H1 (cell line): ENCODE measurements around the gene POLR2F. TPM values are rescaled to one million over a fixed set of nuclear protein-coding genes. Genes with fewer than 3 reads are reported as not detected.

Source experiments
- CTCF ChIA-PET: fragments of 300-600 bp; sonication (Branson Sonifier 250); formaldehyde crosslinking; loops from one replicate; lab custom pipeline; 2021; ENCODE audit not compliant: partially characterized antibody; lab: Charles Lee
- POLR2A ChIA-PET: fragments of 300-600 bp; sonication (Branson Sonifier 250); formaldehyde crosslinking; loops from one replicate; lab custom pipeline; 2021; ENCODE audit warnings: inconsistent platforms; ENCODE audit not compliant: partially characterized antibody; lab: Charles Lee
- DNase-seq, 2 experiments: peaks; one replicate each; pipeline versions ENCODE4 v3.0.0 to v3.0.0-alpha.2; 2010 to 2022; ENCODE audit warnings: low spot score in 2 of 2, low read depth in 1 of 2, mixed read lengths in 1 of 2
- FAIRE-seq: peaks from 2 replicates; lab custom pipeline; 2011; peaks lifted over from hg19 to GRCh38; lab: Jason Lieb, UNC
- H2AFZ ChIP-seq: 2 replicates; pipeline ENCODE4 v1.8.1; 2012; ENCODE audit warnings: low read length, inconsistent platforms
- H2AK5ac ChIP-seq: 2 replicates; pipeline ENCODE4 v1.6.1; 2013; ENCODE audit warnings: low read depth, low read length
- H2BK120ac ChIP-seq: replicated peaks from 2 replicates; pipeline ENCODE3; 2013; ENCODE audit warnings: low read depth, low read length, inconsistent platforms
- H2BK12ac ChIP-seq: 2 replicates; pipeline ENCODE4 v1.6.1; 2013; ENCODE audit warnings: low read depth, low read length
- H2BK15ac ChIP-seq: 2 replicates; pipeline ENCODE4 v1.6.1; 2013; ENCODE audit warnings: low read length
- H2BK20ac ChIP-seq: 2 replicates; pipeline ENCODE4 v1.6.1; 2013; ENCODE audit warnings: low read length
- H2BK5ac ChIP-seq: 2 replicates; pipeline ENCODE4 v1.6.1; 2013; ENCODE audit warnings: low read depth, low read length
- H3K14ac ChIP-seq: 2 replicates; pipeline ENCODE4 v1.6.1; 2013; ENCODE audit warnings: inconsistent platforms; ENCODE audit not compliant: insufficient read length
- H3K18ac ChIP-seq: 2 replicates; pipeline ENCODE4 v1.6.1; 2013; ENCODE audit warnings: low read length; ENCODE audit errors: extremely low read depth
- H3K23ac ChIP-seq: 2 replicates; pipeline ENCODE4 v1.6.1; 2013; ENCODE audit warnings: inconsistent platforms; ENCODE audit not compliant: insufficient read length
- H3K23me2 ChIP-seq: 2 replicates; pipeline ENCODE4 v1.6.1; 2013; ENCODE audit warnings: low read depth, low read length
- H3K27ac ChIP-seq: 2 replicates; pipeline ENCODE4 v1.6.1; 2011; ENCODE audit warnings: low read depth, low read length, inconsistent platforms
- H3K27me3 ChIP-seq, 4 experiments: replicated peaks in 1 of 4; 1 replicate in 1 of 4; 2 replicates in 3 of 4; pipeline versions ENCODE4 v1.6.1 to v1.8.1; 2011 to 2013; ENCODE audit warnings: low read length in 3 of 4, mild to moderate bottlenecking in 3 of 4, inconsistent platforms in 2 of 4, mixed read lengths in 2 of 4, moderate library complexity in 1 of 4; ENCODE audit not compliant: control insufficient read depth in 3 of 4, insufficient read depth in 3 of 4; ENCODE audit errors: extremely low read depth in 1 of 4
- H3K36me3 ChIP-seq, 4 experiments: 2 replicates each; pipeline versions ENCODE4 v1.6.1 to v1.8.1; 2011 to 2013; ENCODE audit warnings: mild to moderate bottlenecking in 4 of 4, low read length in 3 of 4, moderate library complexity in 2 of 4, control low read depth in 1 of 4, inconsistent platforms in 1 of 4; ENCODE audit not compliant: insufficient read depth in 4 of 4, control insufficient read depth in 2 of 4
- H3K4ac ChIP-seq: replicated peaks from 2 replicates; pipeline ENCODE3; 2013; ENCODE audit warnings: low read length, low read depth, mixed read lengths, inconsistent platforms; ENCODE audit not compliant: insufficient read length
- H3K4me1 ChIP-seq, 4 experiments: replicated peaks in 1 of 4; 1 replicate in 1 of 4; 2 replicates in 3 of 4; pipeline versions ENCODE4 v1.6.1 to v1.8.1; 2011 to 2013; ENCODE audit warnings: low read length in 3 of 4, inconsistent platforms in 2 of 4, mixed read lengths in 1 of 4; ENCODE audit not compliant: insufficient read depth in 4 of 4, control insufficient read depth in 3 of 4
- H3K4me2 ChIP-seq, 2 experiments: 2 replicates each; pipeline versions ENCODE4 v1.6.1 to v1.8.1; 2011 to 2013; ENCODE audit warnings: low read depth in 2 of 2, low read length in 2 of 2, control low read depth in 1 of 2, inconsistent platforms in 1 of 2, mild to moderate bottlenecking in 1 of 2; ENCODE audit not compliant: insufficient read depth in 1 of 2
- H3K4me3 ChIP-seq, 4 experiments: fragments of 200-600, 300-600 bp in 1 of 4; sonication (generic), shearing (Covaris generic), sonication (Bioruptor Twin) in 1 of 4; 2 replicates each; pipeline versions ENCODE4 v1.5.1 to v1.8.1; 2011 to 2016; ENCODE audit warnings: low read length in 4 of 4, low read depth in 3 of 4, control low read depth in 2 of 4, inconsistent platforms in 2 of 4, mild to moderate bottlenecking in 2 of 4, mixed read lengths in 1 of 4, moderate library complexity in 1 of 4; ENCODE audit not compliant: insufficient read depth in 2 of 4; ENCODE audit errors: extremely low read depth in 1 of 4
- H3K56ac ChIP-seq: replicated peaks from 2 replicates; pipeline ENCODE3; 2013; ENCODE audit warnings: low read depth, mild to moderate bottlenecking, mixed read lengths, low read length, inconsistent platforms; ENCODE audit not compliant: insufficient read length
- H3K79me1 ChIP-seq: 2 replicates; pipeline ENCODE4 v1.6.1; 2013; ENCODE audit warnings: low read depth, low read length, control low read depth
- H3K79me2 ChIP-seq, 2 experiments: 2 replicates each; pipeline versions ENCODE4 v1.6.1 to v1.8.1; 2012 to 2013; ENCODE audit warnings: low read length in 2 of 2, mild to moderate bottlenecking in 2 of 2, inconsistent platforms in 1 of 2; ENCODE audit not compliant: insufficient read depth in 2 of 2, control insufficient read depth in 1 of 2
- H3K9ac ChIP-seq, 4 experiments: replicated peaks in 1 of 4; 1 replicate in 1 of 4; 2 replicates in 3 of 4; pipeline versions ENCODE4 v1.6.1 to v1.8.1; 2011 to 2013; ENCODE audit warnings: low read depth in 3 of 4, low read length in 3 of 4, control low read depth in 2 of 4, mild to moderate bottlenecking in 2 of 4, moderate library complexity in 2 of 4, inconsistent platforms in 1 of 4; ENCODE audit errors: extremely low read depth in 1 of 4
- H3K9me3 ChIP-seq, 2 experiments: 2 replicates each; pipeline versions ENCODE4 v1.6.1 to v1.8.1; 2012 to 2013; ENCODE audit warnings: mild to moderate bottlenecking in 2 of 2, moderate library complexity in 2 of 2, control low read depth in 1 of 2, inconsistent platforms in 1 of 2, low read depth in 1 of 2, low read length in 1 of 2, mixed read lengths in 1 of 2; ENCODE audit not compliant: insufficient read depth in 2 of 2
- H4K20me1 ChIP-seq, 2 experiments: replicated peaks in 1 of 2; 2 replicates each; pipeline versions ENCODE3 to v1.8.1; 2011 to 2013; ENCODE audit warnings: inconsistent platforms in 2 of 2, low read length in 2 of 2, mild to moderate bottlenecking in 1 of 2; ENCODE audit not compliant: insufficient read depth in 2 of 2, control insufficient read depth in 1 of 2
- H4K5ac ChIP-seq: 2 replicates; pipeline ENCODE4 v1.6.1; 2013; ENCODE audit warnings: low read length, low read depth, mixed read lengths, inconsistent platforms; ENCODE audit not compliant: insufficient read length
- H4K8ac ChIP-seq: 2 replicates; pipeline ENCODE4 v1.8.0; 2013; ENCODE audit warnings: mild to moderate bottlenecking, moderate library complexity, low read length, inconsistent platforms; ENCODE audit not compliant: insufficient read depth; ENCODE audit errors: extremely low read depth
- H4K91ac ChIP-seq: replicated peaks from 2 replicates; pipeline ENCODE3; 2013; ENCODE audit warnings: low read length, mixed read lengths, inconsistent platforms; ENCODE audit not compliant: insufficient read length
- CHD2 ChIP-seq: IDR thresholded peaks from 2 replicates; pipeline ENCODE4 v1.6.1; 2012; ENCODE audit warnings: low read length, improper control_type of control experiment
- CTBP2 ChIP-seq: IDR thresholded peaks from 2 replicates; pipeline ENCODE4 v1.7.0; 2011; ENCODE audit warnings: borderline replicate concordance, mild to moderate bottlenecking, moderate library complexity, mixed read lengths, low read length; ENCODE audit not compliant: insufficient read depth, insufficient read length
- PHF8 ChIP-seq: fragments of 200-600 bp; sonication (generic); conservative IDR thresholded peaks from 2 replicates; pipeline ENCODE4 v1.7.1; 2012; ENCODE audit warnings: low read depth, mild to moderate bottlenecking, inconsistent platforms, low read length, moderate library complexity
- POLR2A ChIP-seq, 2 experiments: IDR thresholded peaks; 1 replicate in 1 of 2; 2 replicates in 1 of 2; pipeline ENCODE4 v1.6.1; 2011; ENCODE audit warnings: low read depth in 2 of 2, low read length in 2 of 2, mild to moderate bottlenecking in 2 of 2; ENCODE audit errors: control extremely low read depth in 1 of 2
- SP4 ChIP-seq: IDR thresholded peaks from 2 replicates; pipeline ENCODE4 v1.6.1; 2012; ENCODE audit warnings: low read length, inconsistent platforms
- WGBS, 2 experiments: shearing (Covaris generic) in 1 of 2; methylation state at CpG; one replicate each; pipeline versions ENCODE4 v1.1.6 to v1.1.7; 2013 to 2015; ENCODE audit warnings: low lambda C conversion rate in 2 of 2, mixed read lengths in 2 of 2, inconsistent platforms in 1 of 2, low coverage in 1 of 2, missing lambda C conversion rate in 1 of 2; ENCODE audit not compliant: insufficient replicate concordance in 2 of 2, insufficient coverage in 1 of 2, insufficient read length in 1 of 2; ENCODE audit errors: extremely low coverage in 1 of 2, missing lambda C conversion rate in 1 of 2; 5-methylcytosine and 5-hydroxymethylcytosine counted together
- polyA plus RNA-seq, 7 experiments: library from polyadenylated mRNA; depleted of rRNA in 3 of 7; stranded (reverse) in 5 of 7; unstranded in 2 of 7; fragments of >200 nt in 5 of 7; fragments of 200-250 nt in 2 of 7; gene quantifications; 1 replicate in 5 of 7; 2 replicates in 1 of 7; 4 replicates in 1 of 7; pipeline versions ENCODE4 v1.2.1 to v1.2.3, GENCODE V29; 2011 to 2013; ENCODE audit warnings: missing spikeins in 2 of 7, mixed read lengths in 2 of 7
- total RNA-seq: library from RNA; stranded (reverse); fragmentation: NEBNext Ultra II Directional; extraction: Animal tissue kit (Norgen Biotek cat#: 25700); gene quantifications from 2 replicates; pipeline ENCODE4 v1.2.1, GENCODE V29; 2021

The POLR2F gene
- total and polyA plus RNA-seq, 2 of the 8 experiments (the other 6 are each of a cell fraction or from before 2014, with no cell fraction given): 150 to 176 TPM

DNA sequence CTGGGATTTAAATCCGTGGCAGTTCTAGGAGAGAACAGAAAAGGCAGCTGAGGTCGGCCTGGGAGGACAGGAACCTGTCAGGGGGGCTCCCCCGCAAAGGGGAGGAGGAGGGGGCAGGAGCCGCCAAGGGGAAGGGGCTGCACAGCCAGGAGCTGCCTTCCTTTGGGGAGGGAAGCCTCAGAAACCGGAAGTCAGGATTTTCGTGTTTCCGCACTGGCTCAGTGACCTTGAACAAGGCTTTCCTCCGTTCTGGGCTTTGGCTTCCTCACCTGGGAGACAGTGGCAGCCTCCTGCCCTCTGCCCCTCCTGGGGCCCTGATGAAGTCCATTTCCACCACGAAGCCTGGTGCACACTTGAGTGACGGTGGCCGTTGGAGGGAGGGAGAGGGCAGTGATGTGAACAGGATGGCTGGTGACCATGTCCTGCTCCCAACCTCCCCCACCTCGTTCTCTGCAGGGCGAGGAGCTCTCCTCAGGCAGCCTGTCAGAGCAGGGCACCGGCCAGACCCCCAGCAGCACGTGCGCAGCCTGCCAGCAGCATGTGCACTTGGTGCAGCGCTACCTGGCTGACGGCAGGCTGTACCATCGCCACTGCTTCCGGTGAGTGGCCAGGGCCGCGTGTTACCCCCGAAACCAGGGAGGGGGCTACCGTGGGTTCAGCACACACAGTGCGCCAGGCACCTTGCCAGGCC is 34.8 kb upstream of the POLR2F start:
- Histone ChIP-seq H2BK12ac (no peak overlapping the region), H3K23me2 (no peaks in the 10 kb centered on the region), H3K4me2 (no peak overlapping the region), H4K5ac (no peak overlapping the region), H2AFZ (no peak overlapping the region), H2BK15ac (no peak overlapping the region), H2BK5ac (no peak overlapping the region), H2BK120ac (no peak overlapping the region), H3K18ac (no peak overlapping the region), H3K9ac (no peak overlapping the region), H4K91ac (no peak overlapping the region), H2BK20ac (no peak overlapping the region), H3K4me1 (no peaks in the 10 kb centered on the region), H4K20me1 (peaks cover 2 to 6% of the 10 kb centered on the region in 2 experiments), H2AK5ac (no peak overlapping the region), H3K36me3 (peaks cover 0 to 20% (median 5%) of the 10 kb centered on the region in 4 experiments; a peak in 4 of 8 replicates), H3K79me1 (no peaks in the 10 kb centered on the region), H3K56ac (no peak overlapping the region), H3K23ac (no peak overlapping the region), H3K4ac (no peak overlapping the region), H3K27me3 (no peaks in the 10 kb centered on the region), H3K27ac (no peak overlapping the region), H3K79me2 (no peaks in the 10 kb centered on the region), H3K14ac (no peak overlapping the region), H3K9me3 (no peaks in the 10 kb centered on the region), H4K8ac (no peak overlapping the region), H3K4me3 (no peak overlapping the region)
- CTCF ChIA-PET: interaction anchor here (1.1 to 3.6 kb wide), 6 partner anchors 8 to 46 kb away, joined by 4 to 13 read pairs (median 5); partner anchors contain the start of gene MICALL1
- DNase-seq (no peak), FAIRE-seq (no peak)
- no peak for TF ChIP-seq POLR2A (IDR thresholded peaks at IDR 0.05; ENCODE audit: control extremely low read depth in 1 of 2, low read depth in 2 of 2, low read length in 2 of 2)
- no peak for TF ChIP-seq CTBP2
- no peak for TF ChIP-seq PHF8
- TF ChIP-seq CHD2: no peak
- no peak for TF ChIP-seq SP4
- 94% methylated on average over 25 of the region's 25 CpGs; no CpG with 5 or more reads in 1 of the 2 experiments for WGBS, 2 experiments
- POLR2A ChIA-PET: interaction anchor here (0.6 to 2.6 kb wide), 5 partner anchors 13 to 131 kb away, joined by 3 to 11 read pairs (median 3); no protein-coding TSS in a partner anchor
